ENCODE results near the gene PCGF3.

Gene PCGF3

DNA sequence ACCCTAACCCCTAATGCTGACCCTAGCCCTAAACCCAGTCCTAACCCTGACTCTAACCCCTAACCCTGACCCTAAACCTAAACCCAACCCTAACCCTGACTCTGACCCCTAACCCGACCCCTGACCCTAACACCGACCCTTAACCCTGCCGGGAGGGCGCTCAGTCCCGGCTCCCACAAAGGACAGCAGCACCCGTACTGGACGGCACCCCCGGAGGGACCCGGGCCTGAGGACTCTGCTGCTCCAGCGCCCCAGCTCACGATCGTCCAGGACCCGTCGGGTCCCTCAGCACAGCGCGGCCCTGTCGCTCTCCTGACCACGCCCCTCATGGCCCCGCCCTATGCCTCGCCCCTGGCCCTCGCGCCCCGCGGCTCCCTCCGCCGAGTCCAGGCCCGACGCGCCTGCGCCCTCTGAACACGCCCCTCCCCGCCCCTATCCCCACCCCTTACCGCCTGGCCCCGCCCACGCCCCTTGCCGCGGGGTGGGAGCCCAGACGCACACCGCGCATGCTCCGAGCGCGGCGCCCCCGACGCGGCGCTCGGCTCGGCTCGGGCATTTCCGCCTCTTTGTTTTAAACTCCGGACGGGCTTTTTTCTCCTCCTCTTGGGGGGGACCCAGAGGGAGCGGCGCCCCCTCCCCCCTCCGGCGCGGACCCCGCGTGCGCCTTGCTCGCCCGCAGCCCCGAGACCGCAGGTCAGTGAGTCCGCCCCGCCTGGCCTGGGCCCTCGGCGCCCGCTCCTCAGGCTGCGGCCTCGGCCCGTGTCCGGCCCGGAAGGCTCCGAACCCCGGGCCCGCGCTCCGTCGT is at the start of gene PCGF3:
Gene PCGF3 (plus strand): TSS at position 555 of the 805 bp plus-strand sequence. CDS start 27,849 bp downstream, outside the sequence.
- H3K9me3 ChIP-seq (ENCODE audit: low read length), result peaks cover 7% of the 10 kb centered on the region
- peak within 1 kb of the TSS; percentile 95 for H3K4me3 ChIP-seq (ENCODE audit: low read length)
- H3K4me1 ChIP-seq (ENCODE audit: insufficient read depth, low read length), result peaks cover 7% of the 10 kb centered on the region
- H3K36me3 ChIP-seq (ENCODE audit: insufficient read depth, low read length), result peaks cover 18% of the 10 kb centered on the region
- no peaks in the 10 kb centered on the region for H3K27me3 ChIP-seq (ENCODE audit: insufficient read depth, low read length)
- peak within 1 kb of the TSS; percentile 70 for H2AFZ ChIP-seq (ENCODE audit: low read depth, low read length)

DNA sequence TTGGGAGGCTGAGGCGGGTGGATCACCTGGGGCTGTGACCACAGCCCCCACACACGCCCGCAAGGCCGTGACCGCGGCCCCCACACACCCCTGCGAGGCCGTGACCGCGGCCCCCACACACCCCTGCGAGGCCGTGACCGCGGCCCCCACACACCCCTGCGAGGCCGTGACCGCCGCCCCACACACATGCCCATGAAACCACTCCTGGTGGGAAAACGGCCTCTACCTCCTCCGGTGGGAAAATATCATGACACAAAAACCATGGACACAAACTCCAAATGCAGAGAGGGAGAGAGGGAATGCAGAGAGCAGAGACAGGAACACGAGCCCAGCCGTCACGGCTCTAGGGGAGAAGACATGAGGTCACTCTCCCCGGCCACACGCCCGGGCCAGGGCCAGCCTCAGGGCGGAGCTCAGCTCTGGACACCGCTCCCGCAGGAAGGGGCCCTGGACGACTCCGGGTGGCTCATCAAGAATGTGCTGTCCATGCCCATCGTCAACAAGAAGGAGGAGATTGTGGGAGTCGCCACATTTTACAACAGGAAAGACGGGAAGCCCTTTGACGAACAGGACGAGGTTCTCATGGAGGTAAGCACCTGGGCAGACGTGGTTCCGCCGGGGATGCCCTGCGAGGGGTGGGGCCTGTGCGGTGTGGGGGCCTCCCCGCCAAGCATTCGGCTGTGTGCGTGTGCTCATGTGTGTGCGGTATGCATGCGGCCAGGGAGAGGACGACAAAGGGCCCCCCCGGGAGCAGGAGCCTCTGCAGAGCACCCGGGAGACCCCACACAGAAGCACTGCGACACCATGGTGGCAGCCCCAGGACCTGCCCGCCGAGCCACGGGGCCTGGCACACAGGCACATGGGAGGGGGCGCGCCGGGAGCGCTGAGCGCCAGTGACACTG is 48.9 kb upstream of the PCGF3 start:
- Histone ChIP-seq H3K9me3 (ENCODE audit: low read length) (peaks cover 2% of the 10 kb centered on the region), H3K4me3 (ENCODE audit: low read length) (no peak overlapping the region), H3K36me3 (ENCODE audit: insufficient read depth, low read length) (no peaks in the 10 kb centered on the region), H2AFZ (ENCODE audit: low read depth, low read length) (no peak overlapping the region), H3K27me3 (ENCODE audit: insufficient read depth, low read length) (no peaks in the 10 kb centered on the region), H3K4me1 (ENCODE audit: insufficient read depth, low read length) (no peaks in the 10 kb centered on the region)

DNA sequence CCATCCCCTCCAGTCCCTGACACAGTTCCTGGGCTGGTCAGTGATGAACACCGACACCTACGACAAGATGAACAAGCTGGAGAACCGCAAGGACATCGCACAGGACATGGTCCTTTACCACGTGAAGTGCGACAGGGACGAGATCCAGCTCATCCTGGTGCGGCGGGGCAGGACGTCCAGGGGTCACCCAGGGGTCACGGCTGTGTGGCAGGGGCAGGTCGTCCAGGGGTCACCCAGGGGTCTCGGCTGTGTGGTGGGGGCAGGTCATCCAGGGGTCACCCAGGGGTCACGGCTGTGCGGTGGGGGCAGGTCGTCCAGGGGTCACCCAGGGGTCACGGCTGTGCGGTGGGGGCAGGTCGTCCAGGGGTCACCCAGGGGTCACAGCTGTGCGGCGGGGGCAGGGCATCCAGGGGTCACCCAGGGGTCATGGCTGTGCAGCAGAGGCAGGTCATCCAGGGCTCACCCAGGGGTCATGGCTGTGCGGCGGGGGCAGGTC is 48.2 kb upstream of the PCGF3 start:
- Histone ChIP-seq H2AFZ (ENCODE audit: low read depth, low read length) (no peak overlapping the region), H3K4me1 (ENCODE audit: insufficient read depth, low read length) (no peaks in the 10 kb centered on the region), H3K9me3 (ENCODE audit: low read length) (peaks cover 5% of the 10 kb centered on the region), H3K4me3 (ENCODE audit: low read length) (no peak overlapping the region), H3K36me3 (ENCODE audit: insufficient read depth, low read length) (no peaks in the 10 kb centered on the region), H3K27me3 (ENCODE audit: insufficient read depth, low read length) (no peaks in the 10 kb centered on the region)

- H3K4me1 ChIP-seq (ENCODE audit: insufficient read depth, low read length), result no peaks in the 10 kb centered on the region
- H3K9me3 ChIP-seq (ENCODE audit: low read length), result peaks cover 5% of the 10 kb centered on the region
- H3K4me3 ChIP-seq (ENCODE audit: low read length), result no peak overlapping the region
- H3K36me3 ChIP-seq (ENCODE audit: insufficient read depth, low read length), result no peaks in the 10 kb centered on the region
- no peak overlapping the region for H2AFZ ChIP-seq (ENCODE audit: low read depth, low read length)
- H3K27me3 ChIP-seq (ENCODE audit: insufficient read depth, low read length), result peaks cover 2% of the 10 kb centered on the region
Measured at GRCh38 chr4:657834-658667, 47.6 kb upstream of the PCGF3 start.

DNA sequence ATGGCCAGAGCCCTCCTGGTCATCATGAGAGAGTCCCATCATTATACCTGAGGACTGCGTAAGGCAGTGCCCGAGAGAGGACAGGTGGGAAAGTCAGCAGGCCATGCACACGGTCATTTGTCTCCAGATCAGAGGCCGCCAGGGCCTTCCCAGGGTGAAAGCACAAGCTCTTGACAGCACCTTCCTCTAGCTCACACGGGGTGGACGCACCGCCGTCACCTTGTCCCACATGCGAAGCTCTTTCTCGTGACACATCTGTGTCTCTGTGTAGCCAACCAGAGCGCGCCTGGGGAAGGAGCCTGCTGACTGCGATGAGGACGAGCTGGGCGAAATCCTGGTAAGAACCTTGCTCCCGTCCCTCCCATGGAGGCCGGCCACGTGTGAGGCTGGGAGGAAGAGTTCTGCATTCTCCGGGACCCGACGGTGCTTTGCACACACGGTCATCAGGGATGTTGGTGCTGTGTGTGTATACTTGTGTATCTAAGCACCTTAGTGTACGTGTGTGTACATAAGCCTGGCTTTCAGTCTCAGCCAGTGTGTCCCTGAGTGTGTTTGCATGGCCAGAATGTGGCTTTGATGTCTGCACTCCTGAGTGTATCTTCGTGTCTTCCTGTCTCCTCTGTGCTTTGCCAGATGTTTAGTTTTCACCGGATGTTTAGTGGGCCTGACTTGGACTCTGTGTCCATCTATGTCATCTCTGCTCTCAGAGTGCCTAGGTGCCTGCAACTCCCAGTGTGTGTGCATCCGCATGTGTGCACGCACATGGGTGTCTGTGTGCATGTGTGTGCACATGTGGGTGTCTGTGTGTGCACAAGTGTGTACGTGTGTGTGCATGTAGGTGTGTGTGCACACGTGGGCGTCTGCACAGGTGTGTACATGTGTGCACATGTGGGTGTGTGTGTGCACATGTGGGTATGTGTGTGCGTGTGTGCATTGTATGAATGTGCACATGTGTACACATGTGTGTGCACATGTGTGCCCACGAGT is 46.7 kb upstream of the PCGF3 start:
- Histone ChIP-seq H3K4me3 (ENCODE audit: low read length) (no peak overlapping the region), H3K27me3 (ENCODE audit: insufficient read depth, low read length) (peaks cover 11% of the 10 kb centered on the region), H3K36me3 (ENCODE audit: insufficient read depth, low read length) (no peaks in the 10 kb centered on the region), H2AFZ (ENCODE audit: low read depth, low read length) (no peak overlapping the region), H3K4me1 (ENCODE audit: insufficient read depth, low read length) (no peaks in the 10 kb centered on the region), H3K9me3 (ENCODE audit: low read length) (peaks cover 5% of the 10 kb centered on the region)

DNA sequence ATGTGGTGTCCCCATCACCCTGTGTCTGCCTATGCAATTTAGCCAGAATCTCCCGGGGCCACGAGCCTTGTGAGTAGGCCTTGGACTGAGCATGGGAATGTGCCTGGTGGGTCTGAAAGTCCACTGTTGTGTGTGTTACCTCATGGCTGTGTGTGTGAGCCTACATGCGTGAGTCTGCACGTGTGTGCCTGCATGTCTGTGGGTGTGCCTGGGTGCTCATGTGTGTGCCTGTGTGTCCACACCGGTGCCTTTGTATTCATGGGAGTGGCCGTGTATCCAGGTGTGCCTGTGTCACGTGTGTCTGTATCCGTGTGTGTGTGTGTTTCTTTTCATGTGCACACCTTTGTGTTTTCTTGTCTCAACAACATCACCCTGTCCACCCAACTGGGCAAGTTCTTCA is 45.8 kb upstream of the PCGF3 start:
- no peak overlapping the region for H3K4me3 ChIP-seq (ENCODE audit: low read length)
- no peaks in the 10 kb centered on the region for H3K36me3 ChIP-seq (ENCODE audit: insufficient read depth, low read length)
- H2AFZ ChIP-seq (ENCODE audit: low read depth, low read length), result no peak overlapping the region
- peaks cover 8% of the 10 kb centered on the region for H3K9me3 ChIP-seq (ENCODE audit: low read length)
- H3K27me3 ChIP-seq (ENCODE audit: insufficient read depth, low read length), result peaks cover 19% of the 10 kb centered on the region
- H3K4me1 ChIP-seq (ENCODE audit: insufficient read depth, low read length), result no peaks in the 10 kb centered on the region

DNA sequence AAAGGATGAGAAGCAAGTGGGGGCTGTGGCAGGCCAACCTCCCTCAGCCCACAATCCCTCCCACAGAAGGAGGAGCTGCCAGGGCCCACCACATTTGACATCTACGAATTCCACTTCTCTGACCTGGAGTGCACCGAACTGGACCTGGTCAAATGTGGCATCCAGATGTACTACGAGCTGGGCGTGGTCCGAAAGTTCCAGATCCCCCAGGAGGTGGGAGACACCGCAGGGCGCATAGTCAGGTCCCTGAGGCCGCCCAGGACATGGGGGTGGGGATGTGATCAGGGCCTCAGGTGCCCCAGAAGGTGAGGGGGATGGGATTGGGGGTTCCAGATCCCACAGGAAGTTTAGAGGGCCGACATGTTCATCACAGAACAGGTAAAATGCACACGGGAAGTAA is 45.2 kb upstream of the PCGF3 start:
- no peaks in the 10 kb centered on the region for H3K36me3 ChIP-seq (ENCODE audit: insufficient read depth, low read length)
- no peaks in the 10 kb centered on the region for H3K4me1 ChIP-seq (ENCODE audit: insufficient read depth, low read length)
- no peak overlapping the region for H3K4me3 ChIP-seq (ENCODE audit: low read length)
- H3K9me3 ChIP-seq (ENCODE audit: low read length), result peaks cover 8% of the 10 kb centered on the region
- H2AFZ ChIP-seq (ENCODE audit: low read depth, low read length), result no peak overlapping the region
- peaks cover 25% of the 10 kb centered on the region for H3K27me3 ChIP-seq (ENCODE audit: insufficient read depth, low read length)

GRCh38 chr4:661231-661630 is 44.4 kb upstream of the PCGF3 start:
- H3K36me3 ChIP-seq (ENCODE audit: insufficient read depth, low read length), result no peaks in the 10 kb centered on the region
- H3K4me3 ChIP-seq (ENCODE audit: low read length), result no peak overlapping the region
- H3K27me3 ChIP-seq (ENCODE audit: insufficient read depth, low read length), result peaks cover 25% of the 10 kb centered on the region
- H3K9me3 ChIP-seq (ENCODE audit: low read length), result peaks cover 8% of the 10 kb centered on the region
- H3K4me1 ChIP-seq (ENCODE audit: insufficient read depth, low read length), result no peaks in the 10 kb centered on the region
- no peak overlapping the region for H2AFZ ChIP-seq (ENCODE audit: low read depth, low read length)

- no peaks in the 10 kb centered on the region for H3K4me1 ChIP-seq (ENCODE audit: insufficient read depth, low read length)
- H3K9me3 ChIP-seq (ENCODE audit: low read length), result peaks cover 8% of the 10 kb centered on the region
- H3K36me3 ChIP-seq (ENCODE audit: insufficient read depth, low read length), result no peaks in the 10 kb centered on the region
- peaks cover 25% of the 10 kb centered on the region for H3K27me3 ChIP-seq (ENCODE audit: insufficient read depth, low read length)
- H3K4me3 ChIP-seq (ENCODE audit: low read length), result no peak overlapping the region
- H2AFZ ChIP-seq (ENCODE audit: low read depth, low read length), result no peak overlapping the region
Measured at GRCh38 chr4:661881-662761, 43.5 kb upstream of the PCGF3 start.

GRCh38 chr4:663046-663437 is 42.6 kb upstream of the PCGF3 start:
- Histone ChIP-seq H3K9me3 (ENCODE audit: low read length) (peaks cover 8% of the 10 kb centered on the region), H3K36me3 (ENCODE audit: insufficient read depth, low read length) (no peaks in the 10 kb centered on the region), H2AFZ (ENCODE audit: low read depth, low read length) (peak overlapping the region; percentile 55), H3K27me3 (ENCODE audit: insufficient read depth, low read length) (peaks cover 25% of the 10 kb centered on the region), H3K4me1 (ENCODE audit: insufficient read depth, low read length) (no peaks in the 10 kb centered on the region), H3K4me3 (ENCODE audit: low read length) (no peak overlapping the region)

Data from neuron (in vitro differentiated cells).